HEK293T (cell line): Measurements from ENCODE around the gene GRIN2A.

ENCODE experiments used
- FOXA1 ChIP-seq: fragments of 450-650 bp; IDR thresholded peaks from 2 replicates; pipeline ENCODE4 v1.6.1; 2016; ENCODE audit warnings: mild to moderate bottlenecking
- L3MBTL2 ChIP-seq: fragments of 450-650 bp; conservative IDR thresholded peaks from 2 replicates; pipeline ENCODE4 v1.6.1; 2016; ENCODE audit warnings: mild to moderate bottlenecking
- SP1 ChIP-seq: fragments of 450-650 bp; IDR thresholded peaks from 2 replicates; pipeline ENCODE4 v1.6.1; 2017
- TARDBP ChIP-seq: fragments of 450-650 bp; IDR thresholded peaks from 2 replicates; pipeline ENCODE4 v1.6.1; 2016

DNA sequence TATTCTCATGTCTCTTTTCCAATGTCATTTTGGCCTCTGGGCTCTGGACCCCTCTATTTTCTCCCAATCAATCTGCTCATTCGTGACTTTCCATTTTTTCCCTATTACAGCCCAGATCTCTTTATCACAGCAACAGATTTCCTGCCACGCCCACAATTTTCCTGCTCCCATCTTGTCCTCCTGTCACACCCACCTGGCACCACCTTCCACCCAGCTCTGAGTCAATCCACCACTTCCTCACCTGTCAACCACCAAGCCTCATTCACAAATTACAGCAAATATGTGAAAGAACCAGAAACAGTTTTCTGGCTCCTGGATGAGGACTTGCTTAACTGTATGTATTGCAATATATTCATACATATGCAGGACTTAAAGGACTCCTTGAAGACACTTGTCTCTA, 311.3 kb downstream of the GRIN2A start:
- TF ChIP-seq L3MBTL2 (no peak), SP1 (no peak), TARDBP (no peak), FOXA1 (no peak)
